Measurements from ENCODE around the gene WWOX.

Gene WWOX

GRCh38 chr16:78552716-78553115, 453.3 kb downstream of the WWOX start:
- Mint-ChIP-seq H3K36me3 (no peaks in the 10 kb centered on the region), H3K4me3 (no peak overlapping the region), H3K4me1 (ENCODE audit: low read depth) (peaks cover 10% of the 10 kb centered on the region), H3K9me3 (ENCODE audit: low read depth) (no peaks in the 10 kb centered on the region), H3K27ac (no peak overlapping the region), H3K27me3 (no peaks in the 10 kb centered on the region)

- no peak overlapping the region for H3K27ac Mint-ChIP-seq
- no peaks in the 10 kb centered on the region for H3K27me3 Mint-ChIP-seq
- peaks cover 10% of the 10 kb centered on the region for H3K4me1 Mint-ChIP-seq (ENCODE audit: low read depth)
- no peaks in the 10 kb centered on the region for H3K9me3 Mint-ChIP-seq (ENCODE audit: low read depth)
- no peaks in the 10 kb centered on the region for H3K36me3 Mint-ChIP-seq
- no peak overlapping the region for H3K4me3 Mint-ChIP-seq
These were observed 454.0 kb downstream of the WWOX start for GRCh38 chr16:78553268-78554039.

- Mint-ChIP-seq H3K27me3 (no peaks in the 10 kb centered on the region), H3K9me3 (ENCODE audit: low read depth) (no peaks in the 10 kb centered on the region), H3K36me3 (peaks cover 3% of the 10 kb centered on the region), H3K4me1 (ENCODE audit: low read depth) (peaks cover 8% of the 10 kb centered on the region), H3K27ac (no peak overlapping the region), H3K4me3 (no peak overlapping the region)
These were observed 457.0 kb downstream of the WWOX start for GRCh38 chr16:78556421-78556820.

GRCh38 chr16:78560997-78561396, 461.5 kb downstream of the WWOX start:
- H3K27me3 Mint-ChIP-seq: no peaks in the 10 kb centered on the region
- H3K4me3 Mint-ChIP-seq: no peak overlapping the region
- H3K4me1 Mint-ChIP-seq (ENCODE audit: low read depth): no peaks in the 10 kb centered on the region
- H3K27ac Mint-ChIP-seq: no peak overlapping the region
- H3K36me3 Mint-ChIP-seq: peaks cover 4% of the 10 kb centered on the region
- peaks cover 9% of the 10 kb centered on the region for H3K9me3 Mint-ChIP-seq (ENCODE audit: low read depth)

- Mint-ChIP-seq H3K27ac (no peak overlapping the region), H3K9me3 (ENCODE audit: low read depth) (peaks cover 9% of the 10 kb centered on the region), H3K36me3 (peaks cover 7% of the 10 kb centered on the region), H3K4me3 (no peak overlapping the region), H3K4me1 (ENCODE audit: low read depth) (peaks cover 9% of the 10 kb centered on the region), H3K27me3 (no peaks in the 10 kb centered on the region)
These were observed 462.7 kb downstream of the WWOX start for GRCh38 chr16:78562111-78562510.

GRCh38 chr16:78562650-78563049, 463.2 kb downstream of the WWOX start:
- Mint-ChIP-seq H3K27ac (no peak overlapping the region), H3K4me3 (no peak overlapping the region), H3K27me3 (no peaks in the 10 kb centered on the region)

GRCh38 chr16:78563905-78564304, 464.5 kb downstream of the WWOX start:
- no peak overlapping the region for H3K4me3 Mint-ChIP-seq
- H3K27ac Mint-ChIP-seq: no peak overlapping the region
- H3K36me3 Mint-ChIP-seq: peaks cover 7% of the 10 kb centered on the region
- no peaks in the 10 kb centered on the region for H3K27me3 Mint-ChIP-seq
- H3K9me3 Mint-ChIP-seq (ENCODE audit: low read depth): peaks cover 9% of the 10 kb centered on the region
- peaks cover 9% of the 10 kb centered on the region for H3K4me1 Mint-ChIP-seq (ENCODE audit: low read depth)

More at GRCh38 chr16:78562650-78563049, 463.2 kb downstream of the WWOX start:
- H3K4me1 Mint-ChIP-seq (ENCODE audit: low read depth): peaks cover 9% of the 10 kb centered on the region
- peaks cover 9% of the 10 kb centered on the region for H3K9me3 Mint-ChIP-seq (ENCODE audit: low read depth)
- H3K36me3 Mint-ChIP-seq: peaks cover 7% of the 10 kb centered on the region

- Mint-ChIP-seq H3K36me3 (peaks cover 6% of the 10 kb centered on the region), H3K27ac (no peak overlapping the region), H3K27me3 (no peaks in the 10 kb centered on the region)
These were observed 467.1 kb downstream of the WWOX start for GRCh38 chr16:78566397-78567073.

GRCh38 chr16:78570399-78571141, 471.1 kb downstream of the WWOX start:
- no peak overlapping the region for H3K4me3 Mint-ChIP-seq

More at GRCh38 chr16:78566397-78567073, 467.1 kb downstream of the WWOX start:
- Mint-ChIP-seq H3K4me3 (no peak overlapping the region), H3K9me3 (ENCODE audit: low read depth) (peaks cover 9% of the 10 kb centered on the region), H3K4me1 (ENCODE audit: low read depth) (peaks cover 9% of the 10 kb centered on the region)

GRCh38 chr16:78571434-78571833, 472.0 kb downstream of the WWOX start:
- Mint-ChIP-seq H3K4me3 (no peak overlapping the region), H3K9me3 (ENCODE audit: low read depth) (peaks cover 4% of the 10 kb centered on the region)

More at GRCh38 chr16:78570399-78571141, 471.1 kb downstream of the WWOX start:
- Mint-ChIP-seq H3K27me3 (no peaks in the 10 kb centered on the region), H3K27ac (no peak overlapping the region), H3K36me3 (peaks cover 11% of the 10 kb centered on the region), H3K4me1 (ENCODE audit: low read depth) (peaks cover 9% of the 10 kb centered on the region), H3K9me3 (ENCODE audit: low read depth) (peaks cover 4% of the 10 kb centered on the region)

GRCh38 chr16:78571898-78572358, 472.5 kb downstream of the WWOX start:
- peaks cover 4% of the 10 kb centered on the region for H3K9me3 Mint-ChIP-seq (ENCODE audit: low read depth)
- no peak overlapping the region for H3K4me3 Mint-ChIP-seq
- no peak overlapping the region for H3K27ac Mint-ChIP-seq
- H3K27me3 Mint-ChIP-seq: no peaks in the 10 kb centered on the region
- peaks cover 8% of the 10 kb centered on the region for H3K36me3 Mint-ChIP-seq
- peaks cover 2% of the 10 kb centered on the region for H3K4me1 Mint-ChIP-seq (ENCODE audit: low read depth)

More at GRCh38 chr16:78571434-78571833, 472.0 kb downstream of the WWOX start:
- Mint-ChIP-seq H3K36me3 (peaks cover 11% of the 10 kb centered on the region), H3K4me1 (ENCODE audit: low read depth) (peaks cover 5% of the 10 kb centered on the region), H3K27me3 (no peaks in the 10 kb centered on the region), H3K27ac (no peak overlapping the region)

- Mint-ChIP-seq H3K4me3 (no peak overlapping the region), H3K27me3 (no peaks in the 10 kb centered on the region), H3K9me3 (ENCODE audit: low read depth) (peaks cover 4% of the 10 kb centered on the region), H3K4me1 (ENCODE audit: low read depth) (peaks cover 2% of the 10 kb centered on the region), H3K36me3 (peaks cover 15% of the 10 kb centered on the region), H3K27ac (no peak overlapping the region)
These were observed 475.1 kb downstream of the WWOX start for GRCh38 chr16:78574571-78574970.

GRCh38 chr16:78576941-78577340, 477.5 kb downstream of the WWOX start:
- no peak overlapping the region for H3K4me3 Mint-ChIP-seq
- H3K36me3 Mint-ChIP-seq: peaks cover 17% of the 10 kb centered on the region
- H3K27me3 Mint-ChIP-seq: no peaks in the 10 kb centered on the region
- no peak overlapping the region for H3K27ac Mint-ChIP-seq
- H3K9me3 Mint-ChIP-seq (ENCODE audit: low read depth): peaks cover 4% of the 10 kb centered on the region
- peaks cover 2% of the 10 kb centered on the region for H3K4me1 Mint-ChIP-seq (ENCODE audit: low read depth)

GRCh38 chr16:78577630-78578029, 478.2 kb downstream of the WWOX start:
- Mint-ChIP-seq H3K27ac (no peak overlapping the region), H3K4me1 (ENCODE audit: low read depth) (peaks cover 2% of the 10 kb centered on the region), H3K27me3 (no peaks in the 10 kb centered on the region), H3K9me3 (ENCODE audit: low read depth) (peaks cover 4% of the 10 kb centered on the region), H3K4me3 (no peak overlapping the region), H3K36me3 (peaks cover 16% of the 10 kb centered on the region)

- Mint-ChIP-seq H3K27me3 (no peaks in the 10 kb centered on the region), H3K36me3 (peaks cover 12% of the 10 kb centered on the region), H3K4me3 (no peak overlapping the region), H3K27ac (no peak overlapping the region), H3K9me3 (ENCODE audit: low read depth) (no peaks in the 10 kb centered on the region), H3K4me1 (ENCODE audit: low read depth) (peaks cover 2% of the 10 kb centered on the region)
These were observed 479.6 kb downstream of the WWOX start for GRCh38 chr16:78579020-78579419.

Measured in activated naive CD8-positive, alpha-beta T cell (primary cell).